CD4-positive, alpha-beta T cell treated with Interferon gamma for 1 hour (primary cell): ENCODE measurements around the gene ORC5.

Experiments
- DNase-seq: peaks from one replicate; pipeline ENCODE4 v3.0.0-alpha.2; 2020

The ORC5 gene

GRCh38 chr7:104124469-104124868, 83.3 kb downstream of the ORC5 start:
- no peak for DNase-seq

DNA sequence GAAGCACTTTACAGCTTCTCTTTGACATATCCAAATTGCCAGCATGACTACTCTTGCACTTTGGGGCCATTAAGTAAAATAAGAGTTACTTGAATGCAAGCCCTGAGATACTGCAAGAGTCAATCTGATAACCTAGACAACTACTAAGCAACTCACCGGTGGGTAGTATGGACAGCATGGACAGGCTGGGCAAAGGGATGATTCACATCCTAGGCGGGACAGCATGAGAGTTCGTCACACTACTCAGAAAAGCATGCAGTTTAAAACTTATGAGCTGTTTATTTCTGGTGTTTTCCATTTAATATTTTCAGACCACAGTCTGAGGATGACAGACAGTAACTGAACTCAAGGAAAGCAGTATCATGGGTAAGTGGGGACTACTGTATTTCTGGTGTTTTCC, 84.0 kb downstream of the ORC5 start:
- no peak for DNase-seq

DNA sequence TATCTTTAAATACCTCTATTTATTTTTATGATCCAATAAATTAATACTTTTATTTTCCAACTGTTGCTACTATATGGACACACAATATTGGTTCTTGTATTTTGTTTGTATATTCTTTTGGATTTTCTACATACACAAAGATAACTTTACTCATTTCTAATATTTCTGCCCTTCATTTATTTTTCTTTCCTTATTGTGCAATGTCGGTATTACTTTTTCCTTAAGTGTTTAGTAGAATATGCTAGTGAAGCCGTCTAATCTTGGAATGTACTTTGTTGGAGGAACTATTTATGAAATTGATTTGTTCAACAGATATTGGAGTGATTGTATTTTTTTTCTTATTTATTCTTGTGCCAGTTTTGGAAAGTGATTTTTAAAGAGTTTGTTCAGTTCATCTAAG, 94.0 kb downstream of the ORC5 start:
- no peak for DNase-seq

- DNase-seq = no peak
Measured at GRCh38 chr7:104112623-104113022, 95.2 kb downstream of the ORC5 start.

DNA sequence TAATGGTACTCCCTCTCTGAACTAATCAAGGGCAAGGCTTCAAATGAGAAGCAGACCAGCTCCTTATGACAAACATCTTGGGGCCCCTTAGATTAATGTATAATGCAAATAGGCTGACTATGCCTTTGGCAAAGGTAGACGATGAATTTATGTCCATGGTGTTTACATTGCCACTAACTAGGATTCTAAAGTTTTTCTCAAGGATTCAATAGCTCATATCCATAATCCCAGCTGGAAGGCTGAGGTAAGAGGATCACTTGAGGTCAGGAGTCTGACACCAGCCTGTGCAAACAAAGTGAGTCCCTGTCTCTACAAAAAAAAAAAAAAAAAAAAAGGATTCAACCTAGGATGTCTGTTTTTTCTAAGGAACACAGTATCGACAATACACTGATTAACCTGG, 96.5 kb downstream of the ORC5 start:
- DNase-seq = no peak

DNA sequence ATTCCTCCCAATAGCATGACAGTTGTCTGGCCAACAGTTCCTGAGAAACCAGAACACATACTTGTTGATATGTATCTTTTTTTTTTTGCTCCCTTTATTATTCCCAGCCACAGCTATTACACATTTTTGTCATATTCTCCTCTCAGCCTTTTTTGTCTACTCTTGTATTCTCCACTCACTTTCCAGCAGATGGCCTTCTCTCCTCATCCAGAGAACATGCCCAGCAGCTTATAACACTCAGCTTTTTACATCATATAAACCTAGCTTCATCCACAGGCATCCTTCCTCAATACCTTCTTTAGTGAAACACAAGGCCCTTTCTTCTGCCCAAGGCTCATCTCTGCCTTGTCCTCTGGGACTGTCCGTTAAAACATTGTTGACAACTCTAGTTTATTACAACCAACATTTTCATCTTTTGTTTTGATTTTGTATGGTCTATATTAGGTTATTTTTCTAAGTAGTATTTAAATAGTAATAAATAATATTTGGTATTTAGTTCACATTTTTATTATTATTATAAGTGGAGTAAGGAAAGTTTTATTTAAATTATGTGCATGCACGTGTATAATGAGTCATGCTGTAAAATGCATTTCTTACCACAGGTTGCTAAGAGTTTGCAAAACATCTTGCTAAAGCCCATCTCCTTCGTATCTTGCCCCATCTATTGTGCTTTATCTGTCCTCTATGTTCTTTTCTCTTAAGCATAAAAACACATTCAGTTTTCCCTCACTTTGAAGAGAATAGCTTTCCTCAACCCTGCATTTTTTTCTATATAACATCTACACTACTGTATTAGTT, 101.5 kb downstream of the ORC5 start:
- DNase-seq = no peak

GRCh38 chr7:104098890-104099289, 108.9 kb downstream of the ORC5 start:
- no peak for DNase-seq

DNA sequence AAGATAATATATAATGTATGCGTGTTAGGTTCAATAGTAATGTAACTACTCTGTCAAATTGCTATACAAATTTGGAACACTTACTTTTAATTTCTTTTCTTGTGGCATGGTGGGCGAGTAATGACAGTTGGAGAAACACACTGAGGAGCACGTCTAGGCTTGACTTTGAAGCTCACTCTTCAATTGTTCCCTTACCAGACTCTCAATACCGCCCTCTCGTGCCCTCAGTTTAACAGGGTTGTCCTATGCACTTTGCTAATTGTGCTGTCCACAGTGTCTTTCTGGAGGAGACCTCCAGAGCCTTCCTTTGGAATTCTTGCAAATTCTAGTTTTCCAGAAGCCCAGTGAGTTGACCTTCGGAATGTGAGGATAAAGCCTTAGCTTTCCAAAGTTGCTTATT, 111.1 kb downstream of the ORC5 start:
- no peak for DNase-seq

- no peak for DNase-seq
Measured at GRCh38 chr7:104093127-104093526, 114.7 kb downstream of the ORC5 start.

- no peak for DNase-seq
Measured at GRCh38 chr7:104091242-104091641, 116.6 kb downstream of the ORC5 start.

DNA sequence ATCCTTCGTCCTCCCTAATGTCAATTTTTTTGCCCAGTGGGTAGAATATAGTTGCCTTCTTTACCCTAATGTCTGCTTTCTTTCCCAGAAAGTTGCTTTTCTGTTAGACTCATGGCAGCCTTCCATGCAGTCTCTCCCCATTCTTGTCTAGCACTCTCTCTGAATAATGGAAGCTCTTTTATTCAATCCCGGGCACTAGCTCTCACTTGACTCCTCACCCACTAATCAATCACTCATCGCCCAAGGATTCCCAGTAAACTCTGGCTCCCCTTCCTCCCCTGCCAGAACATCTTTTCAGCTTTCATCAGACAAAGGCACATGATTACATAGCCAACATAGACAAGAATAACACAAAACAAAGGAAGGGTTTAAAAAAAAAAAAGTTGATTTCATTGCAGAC, 118.2 kb downstream of the ORC5 start:
- no peak for DNase-seq

- DNase-seq = no peak
Measured at GRCh38 chr7:104089061-104089460, 118.8 kb downstream of the ORC5 start.
